ENCODE results near the gene CCDC60.

CCDC60 gene

DNA sequence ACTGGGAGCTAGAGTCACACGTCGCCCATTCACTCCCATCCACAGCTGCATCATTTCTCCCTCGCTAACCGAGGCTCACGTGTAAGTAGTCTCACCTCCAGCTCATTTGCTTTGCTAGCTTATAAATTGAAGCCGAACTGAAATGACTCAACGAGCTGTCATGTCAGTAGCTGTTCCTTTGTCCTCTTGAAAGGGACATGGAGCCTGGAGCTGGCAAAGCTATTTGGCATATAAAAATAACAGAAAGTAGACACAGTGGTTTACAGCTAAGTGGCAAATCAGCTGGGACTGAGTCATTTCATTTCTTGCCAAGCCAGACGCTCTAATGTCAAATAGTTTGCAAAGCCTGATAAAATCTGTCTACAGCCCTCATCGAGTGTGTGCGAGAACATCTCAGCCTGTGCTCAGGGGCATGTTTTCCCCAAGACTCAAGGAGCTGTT, 144.6 kb downstream of the CCDC60 start:
- DNase-seq (ENCODE audit: low read depth in 1 of 2, low spot score in 1 of 2) = peak; percentile 13 to 58
- in situ Hi-C loops (cut with HindIII; ENCODE audit: low pct_unique_long_range_greater_than_20kb, low sequenced_read_pairs) = no loop called here
- TF ChIP-seq JUND (IDR thresholded peaks at IDR 0.05; ENCODE audit: low read depth) = peak; percentile 38; the same call in 1 of the 2 replicates

DNA sequence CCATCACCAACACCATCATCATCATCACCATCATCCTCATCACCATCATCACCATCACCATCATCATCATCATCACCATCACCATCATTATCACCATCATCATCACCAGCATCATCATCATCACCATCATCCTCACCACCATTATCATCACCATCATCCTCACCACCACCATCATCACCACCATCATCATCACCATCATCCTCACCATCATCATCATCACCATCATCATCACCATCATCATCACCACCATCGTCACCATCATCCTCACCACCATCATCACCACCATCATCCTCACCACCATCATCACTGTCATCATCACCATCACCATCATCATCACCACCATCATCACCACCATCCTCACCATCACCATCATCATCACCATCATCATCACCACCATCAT, 146.0 kb downstream of the CCDC60 start:
- no peak for TF ChIP-seq JUND (IDR thresholded peaks at IDR 0.05; ENCODE audit: low read depth)
- DNase-seq (ENCODE audit: low read depth in 1 of 2, low spot score in 1 of 2) = no peak
- in situ Hi-C loops (cut with HindIII; ENCODE audit: low pct_unique_long_range_greater_than_20kb, low sequenced_read_pairs) = no loop called here

DNA sequence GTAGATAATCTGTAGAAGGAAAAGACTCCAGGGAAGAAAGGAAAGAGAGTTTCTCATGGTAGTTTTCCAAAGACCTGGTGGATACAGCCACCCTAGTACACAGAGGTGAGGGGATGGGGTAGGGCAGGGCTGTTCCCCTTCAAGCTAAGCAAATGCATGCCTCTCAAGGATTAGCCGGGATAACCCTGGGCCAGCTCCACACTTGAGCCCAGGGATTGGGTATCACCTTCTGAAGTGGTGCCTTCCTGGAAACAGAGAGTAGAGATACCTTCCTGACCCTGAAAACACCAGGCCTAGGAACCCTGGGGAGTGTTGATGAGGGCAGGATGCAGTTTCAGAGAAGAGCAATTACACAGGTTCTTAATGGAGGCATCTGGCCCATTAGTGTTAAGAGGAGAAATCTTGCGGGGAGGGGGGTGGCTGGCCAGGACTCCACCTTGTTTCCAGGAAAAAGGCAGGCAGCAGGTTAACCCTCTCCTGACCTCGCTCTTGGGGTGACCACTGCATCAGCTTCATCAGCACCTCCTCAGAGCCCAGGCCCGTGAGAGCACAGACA, 152.1 kb downstream of the CCDC60 start:
- no peak for TF ChIP-seq JUND (IDR thresholded peaks at IDR 0.05; ENCODE audit: low read depth)
- DNase-seq (ENCODE audit: low read depth in 1 of 2, low spot score in 1 of 2) = no peak
- in situ Hi-C loops (cut with HindIII; ENCODE audit: low pct_unique_long_range_greater_than_20kb, low sequenced_read_pairs) = no loop called here

DNA sequence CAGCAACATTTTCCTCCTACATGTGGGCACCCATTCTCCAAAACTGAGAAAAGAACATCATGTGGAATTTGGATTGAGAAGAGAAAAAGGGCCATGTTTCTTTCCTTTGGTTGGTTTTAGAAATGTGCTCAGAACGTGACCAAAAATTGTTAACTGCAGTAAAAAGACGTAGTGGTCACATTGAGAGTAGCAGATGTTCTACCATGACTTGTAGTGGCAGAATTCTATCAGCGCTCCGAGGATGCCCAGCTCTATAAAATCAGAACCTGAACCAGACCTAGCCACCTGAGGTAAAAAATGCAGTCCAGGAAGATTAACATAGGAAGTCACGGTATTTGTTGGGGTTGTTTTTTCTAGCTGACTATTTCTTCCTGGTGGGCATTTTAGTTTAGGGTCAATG, 157.3 kb downstream of the CCDC60 start:
- in situ Hi-C loops (cut with HindIII; ENCODE audit: low pct_unique_long_range_greater_than_20kb, low sequenced_read_pairs) = no loop called here
- DNase-seq (ENCODE audit: low read depth in 1 of 2, low spot score in 1 of 2) = no peak
- no peak for TF ChIP-seq JUND (IDR thresholded peaks at IDR 0.05; ENCODE audit: low read depth)

DNA sequence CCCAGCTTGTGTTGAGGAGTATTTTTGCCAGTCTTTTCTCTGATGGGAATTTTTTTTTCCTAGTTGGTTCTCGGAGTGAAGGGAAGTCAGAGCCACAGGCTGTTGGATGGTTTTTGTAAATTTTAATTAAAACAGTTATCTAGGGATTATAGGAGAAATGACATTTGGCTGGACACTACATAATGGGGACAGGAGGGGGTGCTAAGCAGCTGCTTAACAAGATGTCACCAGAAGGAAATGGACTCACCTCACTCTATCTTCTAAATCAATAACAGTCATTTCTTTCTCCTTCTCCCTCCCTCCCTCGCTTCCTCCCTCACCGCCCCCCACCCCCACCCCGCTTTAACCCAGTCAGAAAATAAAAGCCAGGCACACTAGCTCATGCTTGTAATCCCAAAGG, 165.7 kb downstream of the CCDC60 start:
- TF ChIP-seq JUND (IDR thresholded peaks at IDR 0.05; ENCODE audit: low read depth) = no peak
- in situ Hi-C loops (cut with HindIII; ENCODE audit: low pct_unique_long_range_greater_than_20kb, low sequenced_read_pairs) = no loop called here
- no peak for DNase-seq (ENCODE audit: low read depth in 1 of 2, low spot score in 1 of 2)

DNA sequence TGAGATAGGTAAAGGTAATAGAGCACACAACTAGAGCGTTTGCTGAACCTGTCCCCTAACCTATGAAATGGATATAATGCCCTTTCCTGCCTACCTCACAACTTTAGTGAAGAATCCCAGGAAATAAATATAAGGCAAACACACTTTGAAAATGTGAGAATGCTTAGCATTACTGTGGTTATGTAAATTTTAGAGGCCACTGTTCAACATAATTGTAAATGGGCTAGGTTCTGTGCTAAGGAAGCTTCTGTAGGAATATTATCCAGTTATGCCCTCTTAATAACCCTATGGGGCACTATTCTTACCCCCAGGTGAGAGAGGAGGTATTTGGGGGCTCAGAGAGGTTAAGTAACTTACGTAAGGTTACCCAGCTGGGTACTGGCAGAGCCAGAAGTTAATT, 166.5 kb downstream of the CCDC60 start:
- in situ Hi-C loops (cut with HindIII; ENCODE audit: low pct_unique_long_range_greater_than_20kb, low sequenced_read_pairs) = no loop called here
- no peak for DNase-seq (ENCODE audit: low read depth in 1 of 2, low spot score in 1 of 2)
- TF ChIP-seq JUND (IDR thresholded peaks at IDR 0.05; ENCODE audit: low read depth) = no peak

DNA sequence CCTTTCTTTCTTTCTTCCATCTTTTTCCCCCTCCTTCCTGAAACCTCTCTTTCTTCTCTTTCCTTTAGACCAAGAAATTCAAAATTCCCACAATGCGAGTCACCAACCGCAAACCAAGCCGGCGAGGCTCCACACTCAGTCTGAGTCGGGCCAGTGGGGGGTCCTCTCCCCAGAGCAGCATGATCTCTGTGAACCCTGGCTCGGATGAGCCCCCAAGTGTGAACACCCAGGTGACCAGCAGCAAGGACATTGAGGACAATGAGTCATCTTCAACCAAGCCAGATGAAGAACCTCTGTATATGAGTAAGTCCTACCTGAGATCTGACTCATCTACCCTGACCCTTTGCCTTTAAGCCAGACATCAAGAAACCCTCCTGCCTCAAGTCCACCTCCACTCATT, 170.5 kb downstream of the CCDC60 start:
- no peak for TF ChIP-seq JUND (IDR thresholded peaks at IDR 0.05; ENCODE audit: low read depth)
- in situ Hi-C loops (cut with HindIII; ENCODE audit: low pct_unique_long_range_greater_than_20kb, low sequenced_read_pairs) = no loop called here
- no peak for DNase-seq (ENCODE audit: low read depth in 1 of 2, low spot score in 1 of 2)

DNA sequence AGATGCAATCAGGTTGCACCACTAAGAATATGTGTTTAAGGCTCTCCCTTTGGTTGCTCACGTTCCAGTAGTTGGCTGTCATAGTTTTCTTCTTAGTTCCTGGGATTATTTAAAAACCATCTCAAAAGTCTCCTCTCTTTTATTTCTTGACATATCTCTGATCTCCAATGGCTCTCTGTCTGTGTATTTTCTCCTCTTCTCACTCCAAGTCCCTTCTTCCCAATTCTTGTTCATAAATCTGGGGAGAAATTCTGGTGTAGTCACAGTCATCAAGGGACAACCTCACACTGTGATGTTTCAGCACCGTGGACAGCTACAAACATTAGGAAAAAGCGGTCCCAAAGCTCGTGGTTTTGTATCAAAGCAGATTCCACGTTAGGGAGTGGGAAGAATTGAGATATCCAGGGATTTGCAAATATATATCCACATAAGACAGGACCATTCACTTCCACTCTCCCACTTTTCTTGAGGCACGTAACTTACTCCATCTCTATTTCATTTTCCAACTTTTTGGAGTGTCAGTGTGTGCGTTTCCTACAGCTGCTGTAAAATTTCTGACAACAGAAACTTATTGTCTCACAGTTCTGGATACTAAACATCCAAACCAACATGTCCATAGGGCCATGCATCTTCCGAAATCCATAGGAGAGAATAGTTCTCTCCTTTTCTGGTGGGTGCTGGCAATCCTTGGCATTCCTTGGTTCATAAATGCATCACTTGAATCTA, 178.4 kb downstream of the CCDC60 start:
- peak; percentile 52 to 76 for DNase-seq (ENCODE audit: low read depth in 1 of 2, low spot score in 1 of 2)
- no peak for TF ChIP-seq JUND (IDR thresholded peaks at IDR 0.05; ENCODE audit: low read depth)
- in situ Hi-C loops (cut with HindIII; ENCODE audit: low pct_unique_long_range_greater_than_20kb, low sequenced_read_pairs) = no loop called here

DNA sequence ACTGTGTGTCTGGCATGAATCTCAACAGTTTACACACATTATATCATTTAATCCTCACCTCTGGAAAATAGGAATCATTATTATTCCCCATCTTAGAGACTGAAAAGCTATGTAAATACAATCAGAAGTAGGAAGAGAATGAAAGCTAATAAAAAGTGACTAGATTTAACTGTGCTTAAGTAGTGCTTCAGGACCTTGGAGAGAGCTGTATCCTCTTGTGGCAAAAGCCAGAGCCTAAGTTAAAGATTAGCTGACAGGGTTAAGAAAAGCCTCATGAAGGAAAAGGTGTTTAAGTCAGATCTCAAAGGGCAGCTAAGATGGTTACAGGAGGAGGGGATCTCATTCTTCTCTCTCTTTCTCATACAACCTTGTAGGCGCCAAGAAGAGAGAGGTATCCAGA, 193.7 kb downstream of the CCDC60 start:
- in situ Hi-C loops (cut with HindIII; ENCODE audit: low pct_unique_long_range_greater_than_20kb, low sequenced_read_pairs) = no loop called here
- DNase-seq (ENCODE audit: low read depth in 1 of 2, low spot score in 1 of 2) = peak; percentile 49 to 66
- TF ChIP-seq JUND (IDR thresholded peaks at IDR 0.05; ENCODE audit: low read depth) = no peak

DNA sequence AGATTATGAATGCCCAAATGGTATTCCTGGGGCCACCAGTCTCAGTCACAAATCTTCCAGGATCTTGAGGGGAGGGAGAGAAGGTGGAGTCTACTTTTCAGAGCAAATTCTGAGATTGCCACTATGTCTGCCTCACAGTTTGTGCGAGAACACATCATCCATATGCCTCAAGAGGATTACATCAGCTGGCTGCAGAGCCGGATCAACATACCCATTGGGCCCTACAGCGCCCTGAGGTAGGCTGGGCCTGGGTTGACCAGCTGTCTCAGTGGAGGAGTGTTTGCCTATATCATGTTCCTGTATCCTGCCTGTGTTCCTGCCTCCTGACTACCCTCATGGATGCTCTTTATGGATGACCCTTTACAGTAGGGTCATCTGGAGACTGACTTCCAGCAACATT, 205.9 kb downstream of the CCDC60 start:
- in situ Hi-C loops (cut with HindIII; ENCODE audit: low pct_unique_long_range_greater_than_20kb, low sequenced_read_pairs) = no loop called here
- no peak for TF ChIP-seq JUND (IDR thresholded peaks at IDR 0.05; ENCODE audit: low read depth)
- DNase-seq (ENCODE audit: low read depth in 1 of 2, low spot score in 1 of 2) = no peak

DNA sequence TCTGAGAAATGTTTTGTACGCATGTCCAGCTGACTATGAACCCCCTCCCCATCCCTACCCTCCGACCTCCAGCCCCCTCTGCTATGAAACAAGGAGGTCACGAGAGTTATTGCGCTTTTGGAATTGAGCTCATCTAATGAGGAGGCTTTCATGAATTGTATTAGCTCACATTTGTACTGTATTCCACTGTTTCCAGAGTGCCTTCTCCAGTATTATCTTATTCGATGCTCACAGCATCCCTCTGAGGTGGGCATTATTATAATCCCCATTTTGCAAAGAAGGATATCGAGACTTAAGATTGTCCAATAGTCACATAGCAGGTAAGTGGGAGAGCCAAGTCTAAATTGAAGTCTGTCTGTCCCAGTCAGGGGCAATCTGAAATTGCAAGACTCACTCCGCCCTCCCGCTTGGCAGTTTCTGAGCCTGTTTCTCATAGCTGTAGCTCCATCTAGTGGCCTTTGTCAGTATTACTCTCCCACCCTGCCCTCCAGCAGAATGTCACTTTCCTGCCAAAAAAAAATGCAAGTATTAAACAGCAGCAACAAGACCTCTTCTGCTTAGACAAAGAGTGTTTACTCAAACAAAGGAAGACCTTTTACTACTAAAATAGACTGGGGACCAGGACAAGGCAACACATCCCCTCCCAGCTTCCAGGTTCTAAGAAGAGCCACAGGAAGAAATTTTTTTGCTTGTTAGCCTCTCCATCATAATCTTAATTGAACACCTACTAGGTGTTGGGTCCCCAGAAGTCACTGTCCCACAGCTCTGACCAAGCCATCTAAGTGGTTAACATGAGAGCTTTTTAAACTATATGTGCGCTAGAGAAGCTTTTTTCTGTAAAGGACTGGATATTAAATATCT, 210.5 kb downstream of the CCDC60 start:
- TF ChIP-seq JUND (IDR thresholded peaks at IDR 0.05; ENCODE audit: low read depth) = no peak
- DNase-seq (ENCODE audit: low read depth in 1 of 2, low spot score in 1 of 2) = peak; percentile 70 to 79
- in situ Hi-C loops (cut with HindIII; ENCODE audit: low pct_unique_long_range_greater_than_20kb, low sequenced_read_pairs) = no loop called here

DNA sequence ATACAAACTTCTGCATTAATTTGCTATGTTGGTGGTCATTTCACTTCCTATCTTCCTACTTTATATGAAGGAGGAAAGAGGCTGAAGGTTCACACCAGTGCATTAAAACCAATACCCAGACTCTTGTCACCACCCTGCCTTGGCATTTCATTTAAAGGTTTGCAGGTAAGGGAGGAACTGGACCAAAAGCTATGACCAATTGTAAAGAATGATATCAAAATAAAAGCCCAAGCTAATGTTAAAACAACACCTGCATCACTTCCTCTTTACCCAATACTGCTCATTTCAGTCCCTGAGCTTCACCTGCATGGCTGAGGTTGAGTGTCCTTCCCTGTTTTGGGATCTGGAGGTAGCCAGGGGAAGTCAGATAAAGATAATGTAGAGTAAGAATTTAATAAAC, 211.8 kb downstream of the CCDC60 start:
- TF ChIP-seq JUND (IDR thresholded peaks at IDR 0.05; ENCODE audit: low read depth) = no peak
- no peak for DNase-seq (ENCODE audit: low read depth in 1 of 2, low spot score in 1 of 2)
- in situ Hi-C loops (cut with HindIII; ENCODE audit: low pct_unique_long_range_greater_than_20kb, low sequenced_read_pairs) = no loop called here

DNA sequence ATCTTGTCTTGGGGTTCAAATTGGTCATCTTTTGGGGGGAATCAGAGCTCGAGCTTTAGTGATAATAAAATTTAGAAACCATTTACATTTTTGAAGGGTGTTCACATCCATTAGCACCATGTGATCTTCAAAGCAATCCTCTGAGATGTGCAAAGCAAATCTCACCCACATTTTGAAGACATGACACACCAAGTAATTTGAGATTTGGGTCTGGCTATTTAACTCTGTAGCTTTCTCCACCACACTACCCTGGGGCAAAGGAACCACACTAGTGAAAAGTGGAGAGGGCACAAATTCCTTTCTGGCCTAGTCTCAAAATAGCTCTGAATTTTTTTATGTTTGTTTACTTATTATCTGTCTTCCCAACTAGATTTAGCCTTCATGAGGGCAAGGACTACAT, 212.5 kb downstream of the CCDC60 start:
- no peak for DNase-seq (ENCODE audit: low read depth in 1 of 2, low spot score in 1 of 2)
- no peak for TF ChIP-seq JUND (IDR thresholded peaks at IDR 0.05; ENCODE audit: low read depth)
- in situ Hi-C loops (cut with HindIII; ENCODE audit: low pct_unique_long_range_greater_than_20kb, low sequenced_read_pairs) = no loop called here
